Ascending aorta (tissue), 2 donors: Measurements from ENCODE around the gene PLCH1. TPM values are rescaled to one million over a fixed set of nuclear protein-coding genes. Genes with fewer than 3 reads are reported as not detected.
"Not testable (repeated sequence)": the region's sequence is repeated elsewhere in the genome, so short reads cannot be mapped to it uniquely, and the experiment has no call there.

Experiments used
- DNase-seq, 2 donors: peaks; one replicate each; pipeline ENCODE4 v3.0.0-alpha.2; 2019; ENCODE audit warnings: low spot score in 2 of 2
- H3K27ac ChIP-seq, 2 donors: fragments of 200-600 bp; sonication (generic); one replicate each; pipeline ENCODE4 v1.5.1; 2016 to 2017; ENCODE audit warnings: mild to moderate bottlenecking in 1 of 2
- H3K27me3 ChIP-seq: fragments of 200-600 bp; sonication (generic); one replicate; pipeline ENCODE4 v1.5.1; 2017
- H3K36me3 ChIP-seq, 2 donors: fragments of 200-600 bp; sonication (generic); one replicate each; pipeline ENCODE4 v1.5.1; 2016
- H3K4me1 ChIP-seq, 2 donors: fragments of 200-600 bp; sonication (generic); one replicate each; pipeline ENCODE4 v1.5.1; 2016 to 2017; ENCODE audit warnings: mild to moderate bottlenecking in 1 of 2
- H3K4me3 ChIP-seq, 2 donors: fragments of 200-600 bp; sonication (generic); one replicate each; pipeline ENCODE4 v1.5.1; 2016 to 2017; ENCODE audit warnings: mild to moderate bottlenecking in 1 of 2
- H3K9me3 ChIP-seq, 2 donors: fragments of 200-600 bp; sonication (generic); one replicate each; pipeline ENCODE4 v1.5.1; 2016
- intact Hi-C: fragments of 100-400 bp; cut with DNase I; formaldehyde crosslinking; loops from one replicate; pipeline ENCODE4 v1.15.1; 2023
- total RNA-seq: library from RNA; depleted of rRNA; stranded (reverse); fragments of >200 nt; gene quantifications from one replicate; pipeline ENCODE4 v1.1.0, GENCODE V29; 2016
- TF ChIP-seq, protein P1 (sequence below), 3 experiments: fragments of 200-600 bp in 2 of 3; fragments of 450-650 bp in 1 of 3; sonication (generic) in 2 of 3; IDR thresholded peaks; one replicate each; pipeline ENCODE4 v1.5.1; 2016 to 2019; ENCODE audit warnings: antibody characterized with exemption in 3 of 3, mild to moderate bottlenecking in 1 of 3, moderate library complexity in 1 of 3

Gene PLCH1
- total RNA-seq, 1 donor from 2014 or later: not detected

- no peaks in the 10 kb centered on the region for H3K27me3 ChIP-seq
- no peak overlapping the region for H3K4me3 ChIP-seq
- H3K27ac ChIP-seq: no peak overlapping the region
- DNase-seq: no peak
- H3K9me3 ChIP-seq: peaks cover 0 to 2% of the 10 kb centered on the region in 2 donors
- intact Hi-C loops: no loop called here
- no peaks in the 10 kb centered on the region for H3K4me1 ChIP-seq
- H3K36me3 ChIP-seq: no peaks in the 10 kb centered on the region
- TF ChIP-seq, protein P1, sequence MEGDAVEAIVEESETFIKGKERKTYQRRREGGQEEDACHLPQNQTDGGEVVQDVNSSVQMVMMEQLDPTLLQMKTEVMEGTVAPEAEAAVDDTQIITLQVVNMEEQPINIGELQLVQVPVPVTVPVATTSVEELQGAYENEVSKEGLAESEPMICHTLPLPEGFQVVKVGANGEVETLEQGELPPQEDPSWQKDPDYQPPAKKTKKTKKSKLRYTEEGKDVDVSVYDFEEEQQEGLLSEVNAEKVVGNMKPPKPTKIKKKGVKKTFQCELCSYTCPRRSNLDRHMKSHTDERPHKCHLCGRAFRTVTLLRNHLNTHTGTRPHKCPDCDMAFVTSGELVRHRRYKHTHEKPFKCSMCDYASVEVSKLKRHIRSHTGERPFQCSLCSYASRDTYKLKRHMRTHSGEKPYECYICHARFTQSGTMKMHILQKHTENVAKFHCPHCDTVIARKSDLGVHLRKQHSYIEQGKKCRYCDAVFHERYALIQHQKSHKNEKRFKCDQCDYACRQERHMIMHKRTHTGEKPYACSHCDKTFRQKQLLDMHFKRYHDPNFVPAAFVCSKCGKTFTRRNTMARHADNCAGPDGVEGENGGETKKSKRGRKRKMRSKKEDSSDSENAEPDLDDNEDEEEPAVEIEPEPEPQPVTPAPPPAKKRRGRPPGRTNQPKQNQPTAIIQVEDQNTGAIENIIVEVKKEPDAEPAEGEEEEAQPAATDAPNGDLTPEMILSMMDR (IDR thresholded peaks at IDR 0.05): no peak
Observed at GRCh38 chr3:155619118-155619915, 125.6 kb downstream of the PLCH1 start.

GRCh38 chr3:155618543-155618942 is 126.3 kb downstream of the PLCH1 start:
- peaks cover 0 to 3% of the 10 kb centered on the region in 2 donors for H3K9me3 ChIP-seq
- H3K27me3 ChIP-seq: no peaks in the 10 kb centered on the region
- H3K4me3 ChIP-seq: no peak overlapping the region
- TF ChIP-seq, protein P1 (IDR thresholded peaks at IDR 0.05): no peak
- H3K4me1 ChIP-seq: no peaks in the 10 kb centered on the region
- no peaks in the 10 kb centered on the region for H3K36me3 ChIP-seq
- H3K27ac ChIP-seq: no peak overlapping the region
- no peak for DNase-seq
- intact Hi-C loops: no loop called here

- TF ChIP-seq, protein P1 (IDR thresholded peaks at IDR 0.05): no peak
- no peaks in the 10 kb centered on the region for H3K36me3 ChIP-seq
- DNase-seq: no peak
- H3K9me3 ChIP-seq: peaks cover 0 to 3% of the 10 kb centered on the region in 2 donors
- H3K27me3 ChIP-seq: no peaks in the 10 kb centered on the region
- no peak overlapping the region for H3K4me3 ChIP-seq
- intact Hi-C loops: no loop called here
- H3K4me1 ChIP-seq: no peaks in the 10 kb centered on the region
- no peak overlapping the region for H3K27ac ChIP-seq
Observed at GRCh38 chr3:155617346-155617925, 127.4 kb downstream of the PLCH1 start.

- DNase-seq, intact Hi-C loops, H3K27ac ChIP-seq, H3K4me1 ChIP-seq, H3K4me3 ChIP-seq, H3K36me3 ChIP-seq, H3K27me3 ChIP-seq, H3K9me3 ChIP-seq: not testable (repeated sequence)
Observed at GRCh38 chr3:155615141-155615540, 129.7 kb downstream of the PLCH1 start.

DNA sequence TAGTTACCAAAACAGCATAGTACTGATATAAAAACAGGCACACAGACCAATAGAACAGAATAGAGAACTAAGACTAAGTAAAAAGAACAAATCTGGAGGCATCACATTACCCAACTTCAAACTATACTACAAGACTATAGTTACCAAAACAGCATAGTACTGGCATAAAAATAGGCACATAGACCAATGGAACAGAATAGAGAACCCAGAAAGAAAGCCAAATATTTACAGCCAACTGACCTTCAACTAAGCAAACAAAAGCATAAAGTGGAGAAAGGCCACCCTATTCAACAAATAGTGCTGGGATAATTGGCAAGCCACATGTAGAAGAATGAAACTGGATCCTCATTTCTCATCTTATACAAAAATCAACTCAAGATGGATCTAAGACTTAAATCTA is 130.5 kb downstream of the PLCH1 start:
- DNase-seq, H3K36me3 ChIP-seq, H3K27ac ChIP-seq, intact Hi-C loops, H3K4me1 ChIP-seq, H3K27me3 ChIP-seq, H3K4me3 ChIP-seq, H3K9me3 ChIP-seq: not testable (repeated sequence)

DNA sequence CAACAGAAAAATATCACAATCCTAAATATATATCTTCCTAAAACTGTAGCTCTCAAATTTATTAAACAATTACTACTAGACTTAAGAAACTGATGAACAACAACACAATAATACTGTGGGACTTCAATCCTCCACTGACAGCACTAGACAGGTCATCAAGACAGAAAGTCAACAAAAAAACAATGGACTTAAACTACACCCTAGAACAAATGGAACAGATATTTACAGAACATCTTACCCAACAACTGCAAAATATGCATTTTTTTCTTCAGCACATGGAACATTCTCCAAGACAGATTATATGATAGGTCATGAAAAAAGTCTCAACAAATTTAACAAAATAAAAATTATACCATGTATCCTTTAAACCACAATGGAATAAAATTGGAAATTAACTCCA is 133.4 kb downstream of the PLCH1 start:
- no peaks in the 10 kb centered on the region for H3K4me1 ChIP-seq
- TF ChIP-seq, protein P1 (IDR thresholded peaks at IDR 0.05): no peak
- intact Hi-C loops: no loop called here
- H3K9me3 ChIP-seq: peaks cover 0 to 6% of the 10 kb centered on the region in 2 donors
- no peak overlapping the region for H3K27ac ChIP-seq
- H3K36me3 ChIP-seq: no peaks in the 10 kb centered on the region
- no peaks in the 10 kb centered on the region for H3K27me3 ChIP-seq
- no peak for DNase-seq
- no peak overlapping the region for H3K4me3 ChIP-seq
